Lung (tissue), 12 donors: ENCODE results near the gene TBC1D5. TPM values are rescaled to one million over a fixed set of nuclear protein-coding genes. Genes with fewer than 3 reads are reported as not detected.

Experiments used
- ATAC-seq: fragments of 200-7000 bp; cut with Tn5 transposase; one replicate; pipeline ENCODE4 v1.9.1; 2020; ENCODE audit warnings: moderate number of reproducible peaks; ENCODE audit not compliant: insufficient read depth, low FRiP score
- DNase-seq, 3 donors: peaks; one replicate each; pipeline ENCODE4 v3.0.0-alpha.2; 2013 to 2017
- H3K27ac ChIP-seq, 2 donors: one replicate each; pipeline ENCODE4 v1.5.1; 2013; ENCODE audit warnings: mild to moderate bottlenecking in 2 of 2, moderate library complexity in 2 of 2, control low read depth in 1 of 2, inconsistent platforms in 1 of 2, low read depth in 1 of 2, low read length in 1 of 2
- H3K27me3 ChIP-seq, 3 donors: one replicate each; pipeline ENCODE4 v1.5.1; 2013; ENCODE audit warnings: low read length in 2 of 3; ENCODE audit not compliant: control insufficient read depth in 3 of 3, insufficient read depth in 3 of 3
- H3K36me3 ChIP-seq, 4 donors: one replicate each; pipeline ENCODE4 v1.5.1; 2013; ENCODE audit warnings: low read length in 4 of 4, mild to moderate bottlenecking in 1 of 4, moderate library complexity in 1 of 4; ENCODE audit not compliant: control insufficient read depth in 4 of 4, insufficient read depth in 4 of 4
- H3K4me1 ChIP-seq, 5 donors: one replicate each; pipeline ENCODE4 v1.5.1; 2013; ENCODE audit warnings: low read length in 5 of 5, mild to moderate bottlenecking in 2 of 5, moderate library complexity in 1 of 5; ENCODE audit not compliant: control insufficient read depth in 5 of 5, insufficient read depth in 5 of 5
- H3K4me3 ChIP-seq: one replicate; pipeline ENCODE4 v1.5.1; 2013; ENCODE audit warnings: mild to moderate bottlenecking, control low read depth, moderate library complexity
- H3K9ac ChIP-seq, 2 donors: one replicate each; pipeline ENCODE4 v1.5.1; 2013; ENCODE audit warnings: low read length in 2 of 2, control low read depth in 1 of 2; ENCODE audit not compliant: insufficient read depth in 1 of 2
- H3K9me3 ChIP-seq, 4 donors: one replicate each; pipeline ENCODE4 v1.5.1; 2013; ENCODE audit warnings: low read length in 3 of 4, mild to moderate bottlenecking in 1 of 4, moderate library complexity in 1 of 4; ENCODE audit not compliant: control insufficient read depth in 4 of 4, insufficient read depth in 3 of 4
- CTCF ChIP-seq: IDR thresholded peaks from 2 replicates; pipeline ENCODE4 v1.5.1; 2012; ENCODE audit warnings: mild to moderate bottlenecking; ENCODE audit errors: control extremely low read depth, extremely low read depth
- WGBS, 2 donors: extraction: QIAGEN DNeasy Blood & Tissue Kit; methylation state at CpG; one replicate each; pipeline ENCODE4 v1.1.7; 2013; 5-methylcytosine and 5-hydroxymethylcytosine counted together
- polyA plus RNA-seq, 2 donors: library from polyadenylated mRNA; stranded (reverse); fragments of 200-250 nt; gene quantifications; one replicate each; pipeline ENCODE4 v1.2.1, GENCODE V29; 2013
- total RNA-seq, 2 donors: library from RNA; depleted of rRNA in 1 of 2; stranded (reverse); fragments of >200 nt in 1 of 2; gene quantifications; one replicate each; pipeline ENCODE4 v1.2.1, GENCODE V29; 2014 to 2021
- donor health status: control.
- donor health status: control.
- donor health status: Bipolar disorder and iron deficiency.
- donor health status: healthy.
- donor health status: DM: yes; HTN: yes; CAD: no.

The TBC1D5 gene
- total and polyA plus RNA-seq, 4 donors: 8.7 to 111 (median 39.6) TPM

GRCh38 chr3:17390785-17391184, 351.6 kb downstream of the TBC1D5 start:
- ATAC-seq (no peak), DNase-seq (no peak)
- no peaks in the 10 kb centered on the region for H3K4me1 ChIP-seq
- H3K27ac ChIP-seq: no peak overlapping the region
- 96 to 98% methylated on average over 3 of the region's 3 CpGs for WGBS, 2 donors
- H3K4me3 ChIP-seq: no peak overlapping the region
- H3K9me3 ChIP-seq: no peaks in the 10 kb centered on the region
- no peak for TF ChIP-seq CTCF
- H3K36me3 ChIP-seq: peaks cover 1 to 5% (median 4%) of the 10 kb centered on the region in 4 donors
- no peak overlapping the region for H3K9ac ChIP-seq
- no peaks in the 10 kb centered on the region for H3K27me3 ChIP-seq

GRCh38 chr3:17387108-17387507, 355.3 kb downstream of the TBC1D5 start:
- H3K27ac ChIP-seq: no peak overlapping the region
- peaks cover 1 to 10% (median 5%) of the 10 kb centered on the region in 4 donors for H3K36me3 ChIP-seq
- ATAC-seq (no peak), DNase-seq (no peak)
- H3K9ac ChIP-seq: no peak overlapping the region
- TF ChIP-seq CTCF: no peak
- no peaks in the 10 kb centered on the region for H3K4me1 ChIP-seq
- H3K27me3 ChIP-seq: no peaks in the 10 kb centered on the region
- H3K9me3 ChIP-seq: no peaks in the 10 kb centered on the region
- no peak overlapping the region for H3K4me3 ChIP-seq
- WGBS, 2 donors: 97 to 99% methylated on average over 1 of the region's 1 CpG

- Histone ChIP-seq H3K27me3 (no peaks in the 10 kb centered on the region), H3K27ac (no peak overlapping the region), H3K9me3 (no peaks in the 10 kb centered on the region), H3K4me1 (no peaks in the 10 kb centered on the region), H3K4me3 (no peak overlapping the region), H3K9ac (no peak overlapping the region), H3K36me3 (peaks cover 1 to 10% (median 5%) of the 10 kb centered on the region in 4 donors)
- ATAC-seq: no peak
- no peak for DNase-seq
- no peak for TF ChIP-seq CTCF
- 93 to 96% methylated on average over 8 of the region's 8 CpGs for WGBS, 2 donors
These were observed 356.0 kb downstream of the TBC1D5 start for GRCh38 chr3:17386432-17386831.

GRCh38 chr3:17384567-17385296, 357.7 kb downstream of the TBC1D5 start:
- no peak for DNase-seq
- Histone ChIP-seq H3K4me1 (no peaks in the 10 kb centered on the region), H3K27me3 (no peaks in the 10 kb centered on the region), H3K9me3 (no peaks in the 10 kb centered on the region), H3K9ac (no peak overlapping the region), H3K27ac (no peak overlapping the region), H3K36me3 (peaks cover 1 to 10% (median 5%) of the 10 kb centered on the region in 4 donors), H3K4me3 (no peak overlapping the region)
- no peak for TF ChIP-seq CTCF
- 50 to 72% methylated on average over 3 of the region's 3 CpGs for WGBS, 2 donors
- no peak for ATAC-seq
